ENCODE measurements around the gene CTBP2. TPM values are rescaled to one million over a fixed set of nuclear protein-coding genes. Genes with fewer than 3 reads are reported as not detected.
A peak's percentile ranks its signal among the peaks of the same experiment; 100 is the strongest.

Gene CTBP2
- total RNA-seq, 1 donor, result 74.3 TPM

GRCh38 chr10:125132344-125132743 is 28.0 kb downstream of the CTBP2 start:
- peak; percentile 38 for DNase-seq (ENCODE audit: low read depth)
- no peak overlapping the region for H3K4me3 ChIP-seq (ENCODE audit: low read depth, low read length)
- no peak for TF ChIP-seq CTCF (IDR thresholded peaks at IDR 0.05; ENCODE audit: insufficient read depth, low read depth, low read length)

GRCh38 chr10:125130916-125131315 is 29.4 kb downstream of the CTBP2 start:
- no peak for DNase-seq (ENCODE audit: low read depth)
- no peak for TF ChIP-seq CTCF (IDR thresholded peaks at IDR 0.05; ENCODE audit: insufficient read depth, low read depth, low read length)
- H3K4me3 ChIP-seq (ENCODE audit: low read depth, low read length), result no peak overlapping the region

GRCh38 chr10:125130260-125130659 is 30.1 kb downstream of the CTBP2 start:
- H3K4me3 ChIP-seq (ENCODE audit: low read depth, low read length), result no peak overlapping the region
- no peak for DNase-seq (ENCODE audit: low read depth)
- no peak for TF ChIP-seq CTCF (IDR thresholded peaks at IDR 0.05; ENCODE audit: insufficient read depth, low read depth, low read length)

- H3K4me3 ChIP-seq (ENCODE audit: low read depth, low read length), result no peak overlapping the region
- DNase-seq (ENCODE audit: low read depth), result no peak
- TF ChIP-seq CTCF (IDR thresholded peaks at IDR 0.05; ENCODE audit: insufficient read depth, low read depth, low read length), result no peak
Observed at GRCh38 chr10:125129076-125129458, 31.3 kb downstream of the CTBP2 start.

GRCh38 chr10:125128397-125129075 is 31.8 kb downstream of the CTBP2 start:
- no peak for DNase-seq (ENCODE audit: low read depth)
- H3K4me3 ChIP-seq (ENCODE audit: low read depth, low read length), result no peak overlapping the region
- TF ChIP-seq CTCF (IDR thresholded peaks at IDR 0.05; ENCODE audit: insufficient read depth, low read depth, low read length), result no peak

GRCh38 chr10:125127986-125128385 is 32.4 kb downstream of the CTBP2 start:
- H3K4me3 ChIP-seq (ENCODE audit: low read depth, low read length), result no peak overlapping the region
- TF ChIP-seq CTCF (IDR thresholded peaks at IDR 0.05; ENCODE audit: insufficient read depth, low read depth, low read length), result no peak
- DNase-seq (ENCODE audit: low read depth), result no peak

- no peak for DNase-seq (ENCODE audit: low read depth)
- H3K4me3 ChIP-seq (ENCODE audit: low read depth, low read length), result no peak overlapping the region
- no peak for TF ChIP-seq CTCF (IDR thresholded peaks at IDR 0.05; ENCODE audit: insufficient read depth, low read depth, low read length)
Observed at GRCh38 chr10:125127110-125127509, 33.3 kb downstream of the CTBP2 start.
